NAMALWA (cell line): Measurements from ENCODE around the gene HMGN3.

Experiments used
- DNase-seq: peaks from one replicate; pipeline ENCODE4 v3.0.0-alpha.2; 2015; ENCODE audit warnings: low spot score

The HMGN3 gene

GRCh38 chr6:79184641-79185040, 49.8 kb downstream of the HMGN3 start:
- DNase-seq = no peak

GRCh38 chr6:79184086-79184485, 50.4 kb downstream of the HMGN3 start:
- no peak for DNase-seq

- DNase-seq = no peak
Observed at GRCh38 chr6:79180052-79180451, 54.4 kb downstream of the HMGN3 start.

- DNase-seq = peak; percentile 10
Observed at GRCh38 chr6:79173378-79173777, 61.1 kb downstream of the HMGN3 start.

DNA sequence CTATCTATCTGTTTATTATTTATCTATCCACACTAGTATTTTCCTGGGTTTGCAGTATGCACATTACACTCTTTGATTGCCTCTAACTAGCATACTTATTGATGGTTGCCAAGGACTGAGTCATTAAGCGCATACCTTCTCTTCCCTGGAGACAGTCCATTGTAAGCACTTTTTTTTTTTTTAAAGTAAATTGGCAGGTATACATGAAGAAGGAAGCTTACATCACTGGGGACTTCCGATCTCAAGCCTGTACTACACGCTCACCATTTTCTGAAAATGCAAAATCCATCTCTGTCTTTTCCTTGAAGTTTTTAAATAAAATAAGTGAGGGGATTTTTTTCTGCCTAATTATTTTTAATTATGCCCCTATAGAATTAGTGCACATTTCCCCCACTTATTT, 63.5 kb downstream of the HMGN3 start:
- no peak for DNase-seq

- DNase-seq = no peak
Observed at GRCh38 chr6:79170431-79170830, 64.1 kb downstream of the HMGN3 start.

GRCh38 chr6:79168695-79168980, 65.8 kb downstream of the HMGN3 start:
- no peak for DNase-seq

DNA sequence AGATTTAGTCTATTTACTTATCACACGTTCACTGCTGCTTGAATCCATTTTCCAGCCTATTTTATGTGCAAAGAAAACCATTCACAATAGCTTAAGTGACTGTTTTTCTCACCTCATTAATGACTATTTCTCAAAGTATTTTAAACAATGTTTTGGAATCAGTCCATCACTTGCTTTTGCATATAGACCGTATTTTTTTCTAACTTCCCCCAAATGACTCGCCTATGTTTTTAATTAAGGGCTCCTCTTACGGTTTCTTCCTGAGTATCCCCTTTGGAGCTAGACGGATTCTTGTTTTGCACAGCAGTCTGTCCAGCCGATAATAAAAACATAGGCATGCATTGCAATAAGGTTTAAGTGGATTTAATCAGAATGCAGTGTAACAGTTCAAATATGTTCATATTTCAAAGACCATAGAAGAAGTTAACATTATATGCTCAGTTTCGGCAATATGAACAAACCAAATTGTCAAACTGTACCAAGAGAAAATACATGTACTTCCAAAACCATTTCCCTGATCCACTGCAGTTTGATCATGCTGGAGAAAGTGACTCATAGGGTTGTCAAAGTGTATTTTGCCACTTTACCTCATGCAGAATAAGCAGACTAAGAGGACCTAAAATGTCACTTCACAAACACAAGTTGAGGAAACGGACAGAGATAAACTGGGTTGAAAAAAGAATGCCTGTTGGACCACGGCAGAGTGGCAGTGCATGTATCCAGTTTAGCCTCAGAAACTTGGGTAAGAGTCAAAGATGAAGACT, 66.4 kb downstream of the HMGN3 start:
- no peak for DNase-seq

DNA sequence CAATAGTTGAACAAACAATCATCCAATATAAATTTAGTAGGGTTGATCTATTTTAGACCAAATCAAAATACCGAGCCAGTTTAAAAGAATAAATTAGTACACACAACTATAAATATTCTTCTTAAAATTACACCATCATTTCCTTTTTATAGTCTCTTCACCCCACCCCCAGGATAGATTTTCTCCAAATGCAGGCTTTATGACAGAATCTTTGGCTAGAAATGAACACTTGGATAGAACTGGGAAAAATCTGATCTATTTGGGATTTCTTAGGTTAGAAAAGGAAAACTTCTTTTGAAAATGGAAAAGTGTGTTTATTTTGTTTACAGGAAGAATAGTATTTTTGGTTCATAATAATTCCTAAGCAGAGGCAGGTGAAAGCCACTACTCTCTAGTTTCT, 74.6 kb downstream of the HMGN3 start:
- DNase-seq = no peak

DNA sequence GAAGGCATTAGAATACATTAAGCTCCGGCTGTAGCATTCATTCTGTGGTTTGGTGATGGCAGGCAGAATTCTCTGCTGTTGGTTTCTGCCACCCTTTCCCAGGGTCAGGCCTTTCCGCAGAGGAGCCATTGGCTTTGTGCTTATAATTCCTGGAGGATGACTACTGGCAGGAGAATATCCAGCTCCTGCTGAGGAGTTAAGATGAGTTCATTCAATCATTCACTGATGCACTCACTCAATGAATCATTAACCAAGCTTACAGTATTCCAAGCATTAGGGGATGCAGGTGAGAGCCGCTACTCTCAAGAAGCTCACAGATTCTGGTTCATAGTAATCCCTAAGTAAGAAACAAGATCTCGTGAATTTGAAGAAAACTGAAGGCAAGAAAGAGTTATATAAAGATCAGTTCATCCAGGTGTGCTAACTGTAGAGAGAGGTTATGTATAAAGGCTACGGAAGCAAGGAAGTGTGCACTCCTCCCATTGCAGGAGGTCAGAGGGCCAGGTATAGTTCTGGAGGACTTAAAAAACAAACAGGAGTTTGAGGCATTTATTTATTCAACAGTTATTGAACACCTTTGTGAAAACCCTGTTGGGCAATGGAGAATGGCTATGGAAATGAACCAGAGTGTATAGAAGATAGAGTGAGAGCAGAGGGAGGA, 75.5 kb downstream of the HMGN3 start:
- no peak for DNase-seq

DNA sequence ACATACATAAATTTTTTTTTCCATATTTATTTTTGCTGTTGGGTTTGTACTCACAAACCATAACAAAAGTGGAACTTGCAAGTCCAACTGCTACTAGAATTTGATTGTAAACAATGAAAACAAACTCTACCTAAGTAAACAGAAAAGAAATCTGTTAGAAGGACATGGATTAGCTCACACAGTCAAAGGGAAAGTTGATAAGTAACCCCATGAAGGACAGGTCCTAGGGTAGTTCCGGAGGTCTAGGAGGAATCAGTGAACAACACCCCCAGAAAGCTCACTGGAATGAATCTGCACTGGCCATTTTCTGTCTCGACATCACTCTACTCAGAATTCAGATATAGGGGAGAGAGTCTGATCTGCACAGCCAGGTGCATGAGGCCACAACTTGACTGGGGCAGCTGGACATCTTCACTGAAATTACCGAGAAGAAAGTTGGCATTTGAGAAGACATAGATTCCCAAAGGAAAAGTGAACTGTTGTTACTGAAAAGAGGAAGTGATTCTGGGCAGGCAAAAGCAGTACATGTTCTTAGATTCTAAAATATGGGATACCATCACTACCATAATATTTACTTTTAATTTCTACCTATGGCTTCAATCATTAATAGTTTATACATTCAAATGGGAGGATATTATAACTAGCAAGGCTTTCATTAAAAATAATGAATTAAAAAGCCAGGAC, 76.4 kb downstream of the HMGN3 start:
- no peak for DNase-seq

GRCh38 chr6:79152269-79152737, 82.2 kb downstream of the HMGN3 start:
- no peak for DNase-seq
